Fibroblast of villous mesenchyme (primary cell): ENCODE measurements around the gene LGALS9. TPM values are rescaled to one million over a fixed set of nuclear protein-coding genes. Genes with fewer than 3 reads are reported as not detected.
"Not testable (repeated sequence)": the region's sequence is repeated elsewhere in the genome, so short reads cannot be mapped to it uniquely, and the experiment has no call there.

Experiments used
- DNase-seq: peaks from one replicate; pipeline ENCODE4 v3.0.0-alpha.2; 2010; ENCODE audit warnings: low read depth
- H3K4me3 ChIP-seq: 2 replicates; pipeline ENCODE4 v1.5.1; 2011; ENCODE audit warnings: low read depth, mild to moderate bottlenecking, low read length
- total RNA-seq: library from RNA; depleted of rRNA; stranded (reverse); fragments of >200 nt; gene quantifications from 2 replicates; pipeline ENCODE4 v1.2.3, GENCODE V29; 2012
- TF ChIP-seq, protein P1 (sequence below): IDR thresholded peaks from 2 replicates; pipeline ENCODE4 v1.5.1; 2012; ENCODE audit warnings: low read depth, mild to moderate bottlenecking, low read length; ENCODE audit not compliant: insufficient read depth

The LGALS9 gene
- total RNA-seq, 1 donor = 1.7 TPM

DNA sequence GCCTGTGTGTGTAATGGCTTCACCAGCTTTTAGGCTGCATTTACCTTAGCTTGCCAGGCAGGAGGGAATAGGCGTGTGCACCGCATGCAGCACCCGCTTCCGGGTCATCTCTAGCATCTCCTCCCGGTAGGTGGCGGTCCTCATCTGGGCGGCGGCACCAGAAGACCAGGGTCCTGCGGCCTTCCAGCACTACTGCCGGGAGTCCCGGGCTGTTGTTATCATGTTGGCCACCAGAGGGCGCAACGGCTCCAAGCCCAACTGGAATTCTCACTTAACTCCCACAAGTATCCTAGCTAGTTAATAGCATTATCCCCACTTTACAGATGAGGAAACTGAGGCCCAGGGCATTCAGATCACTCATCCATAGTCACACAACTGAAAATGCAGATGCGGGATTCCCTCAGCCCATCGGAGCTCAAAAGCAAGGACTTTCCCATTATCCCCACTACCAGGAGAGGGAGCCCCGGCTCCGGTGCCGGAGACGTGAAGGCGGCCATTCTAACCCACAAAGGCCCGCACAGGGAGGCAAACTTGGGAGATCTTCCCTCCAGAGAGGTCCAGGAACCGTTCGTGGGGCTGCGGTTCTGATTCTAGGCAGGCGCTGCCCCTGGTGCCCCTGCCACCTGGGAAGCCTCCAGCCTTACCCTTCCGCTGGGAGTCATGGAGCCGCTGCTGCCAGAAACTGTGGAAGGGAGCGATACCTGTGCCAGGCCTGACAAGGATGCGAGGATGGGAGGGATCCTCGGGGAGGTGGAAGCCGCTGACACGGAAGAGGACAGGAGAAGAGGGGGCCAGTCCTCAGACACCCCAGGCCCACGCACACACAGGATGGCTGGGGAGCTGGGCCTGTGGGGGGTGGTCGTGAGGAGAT is 23.9 kb downstream of the LGALS9 start:
- H3K4me3 ChIP-seq = no peak overlapping the region
- DNase-seq = peak; percentile 66
- TF ChIP-seq, protein P1, sequence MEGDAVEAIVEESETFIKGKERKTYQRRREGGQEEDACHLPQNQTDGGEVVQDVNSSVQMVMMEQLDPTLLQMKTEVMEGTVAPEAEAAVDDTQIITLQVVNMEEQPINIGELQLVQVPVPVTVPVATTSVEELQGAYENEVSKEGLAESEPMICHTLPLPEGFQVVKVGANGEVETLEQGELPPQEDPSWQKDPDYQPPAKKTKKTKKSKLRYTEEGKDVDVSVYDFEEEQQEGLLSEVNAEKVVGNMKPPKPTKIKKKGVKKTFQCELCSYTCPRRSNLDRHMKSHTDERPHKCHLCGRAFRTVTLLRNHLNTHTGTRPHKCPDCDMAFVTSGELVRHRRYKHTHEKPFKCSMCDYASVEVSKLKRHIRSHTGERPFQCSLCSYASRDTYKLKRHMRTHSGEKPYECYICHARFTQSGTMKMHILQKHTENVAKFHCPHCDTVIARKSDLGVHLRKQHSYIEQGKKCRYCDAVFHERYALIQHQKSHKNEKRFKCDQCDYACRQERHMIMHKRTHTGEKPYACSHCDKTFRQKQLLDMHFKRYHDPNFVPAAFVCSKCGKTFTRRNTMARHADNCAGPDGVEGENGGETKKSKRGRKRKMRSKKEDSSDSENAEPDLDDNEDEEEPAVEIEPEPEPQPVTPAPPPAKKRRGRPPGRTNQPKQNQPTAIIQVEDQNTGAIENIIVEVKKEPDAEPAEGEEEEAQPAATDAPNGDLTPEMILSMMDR = peak; percentile 84

- not testable (repeated sequence) for DNase-seq, H3K4me3 ChIP-seq
These were observed 24.6 kb downstream of the LGALS9 start for GRCh38 chr17:27655525-27656111.

DNA sequence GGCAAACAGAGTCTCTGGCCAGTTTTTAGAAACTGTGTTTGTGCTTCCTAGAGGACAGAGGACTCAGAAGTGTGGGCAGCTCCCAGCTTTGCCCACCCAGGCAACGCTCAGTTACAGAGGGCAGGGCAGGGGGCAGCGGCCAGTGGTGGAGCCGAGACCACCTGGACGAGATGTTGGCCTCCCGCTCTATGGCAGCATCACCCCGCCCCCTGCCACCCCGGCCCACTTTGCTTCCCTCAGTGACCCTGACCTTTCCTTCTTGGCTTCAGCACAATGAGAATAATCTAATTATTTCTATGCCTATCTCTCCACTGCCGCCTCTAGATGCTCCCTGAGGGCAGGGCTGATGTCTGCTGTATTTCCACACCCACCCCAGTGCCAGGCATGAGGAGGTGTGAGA is 25.6 kb downstream of the LGALS9 start:
- not testable (repeated sequence) for H3K4me3 ChIP-seq, DNase-seq

- DNase-seq = peak; percentile 32
- TF ChIP-seq, protein P1 = no peak
- H3K4me3 ChIP-seq = no peak overlapping the region
These were observed 26.6 kb downstream of the LGALS9 start for GRCh38 chr17:27657620-27658019.

DNA sequence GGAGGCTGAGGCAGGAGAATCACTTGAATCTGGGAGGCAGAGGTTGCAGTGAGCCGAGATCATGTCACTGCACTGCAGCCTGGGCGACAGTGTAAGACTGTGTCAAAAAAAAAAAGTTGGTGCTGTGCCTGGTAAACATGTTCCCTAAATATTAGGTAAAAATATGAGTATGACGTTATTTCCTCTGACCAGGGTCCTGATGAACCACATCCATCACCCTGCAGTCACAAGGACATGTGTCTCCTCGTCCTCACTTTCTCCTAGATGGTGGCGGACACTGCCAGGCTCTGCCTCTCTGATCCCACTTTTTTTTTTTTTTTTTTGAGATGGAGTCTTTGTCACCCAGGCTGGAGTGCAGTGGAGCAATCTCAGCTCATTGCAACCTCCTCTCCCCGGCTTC is 28.7 kb downstream of the LGALS9 start:
- TF ChIP-seq, protein P1 = no peak
- no peak for DNase-seq
- H3K4me3 ChIP-seq = no peak overlapping the region

- no peak overlapping the region for H3K4me3 ChIP-seq
- DNase-seq = no peak
- TF ChIP-seq, protein P1 = no peak
These were observed 29.4 kb downstream of the LGALS9 start for GRCh38 chr17:27660436-27660835.

DNA sequence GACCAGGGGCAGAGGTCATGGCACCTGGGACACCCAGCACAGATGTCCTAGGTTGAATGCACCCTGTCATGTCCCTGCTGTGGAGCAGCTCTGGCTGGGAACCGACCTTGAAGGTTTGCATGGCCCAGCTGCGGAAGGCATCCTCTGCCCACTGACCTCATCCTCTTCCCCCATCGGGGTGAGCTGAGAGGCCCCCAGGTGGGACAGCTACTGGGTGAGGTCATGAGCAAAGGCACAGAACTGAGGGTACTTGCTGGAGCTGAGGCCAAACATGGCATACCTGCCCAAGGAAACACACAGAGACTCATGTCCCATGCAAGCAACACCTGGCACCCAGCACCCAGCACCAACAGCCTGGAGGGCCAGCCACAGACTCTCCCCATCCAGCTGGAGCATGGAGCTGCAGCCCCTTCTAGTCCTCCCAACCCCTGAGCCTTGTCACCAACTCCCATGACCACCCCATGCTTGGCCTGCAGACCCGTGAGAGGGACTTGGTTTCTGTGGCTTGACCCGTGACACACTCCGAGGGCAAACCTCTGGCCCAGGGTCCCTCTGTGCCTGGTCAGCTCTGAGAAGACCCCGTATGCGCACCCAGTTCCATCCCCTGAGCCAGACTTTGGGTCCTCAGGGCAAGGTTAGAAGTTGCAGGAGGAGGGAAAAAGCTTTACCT is 33.1 kb downstream of the LGALS9 start:
- TF ChIP-seq, protein P1 = no peak
- no peak overlapping the region for H3K4me3 ChIP-seq
- DNase-seq = no peak

DNA sequence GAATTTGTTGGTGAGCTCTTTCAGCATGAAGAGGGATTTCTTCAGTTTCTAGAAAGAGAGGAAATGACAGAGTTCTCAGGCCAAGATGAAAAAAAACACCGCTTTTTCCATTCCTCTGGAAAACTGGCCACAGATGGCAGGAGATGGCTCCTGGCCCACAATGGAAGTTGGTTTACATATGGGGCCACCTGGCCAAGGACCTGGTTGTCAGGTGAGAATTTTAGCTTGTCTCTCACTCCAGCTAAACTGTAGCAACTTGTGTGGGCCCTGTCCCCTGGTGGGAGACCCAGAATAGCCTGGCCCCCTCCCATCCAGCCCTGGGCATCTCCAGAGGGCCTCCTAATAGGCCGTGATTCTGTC is 33.6 kb downstream of the LGALS9 start:
- DNase-seq = no peak
- TF ChIP-seq, protein P1 = no peak
- H3K4me3 ChIP-seq = no peak overlapping the region
